HG02840 (cell line): ENCODE results near the gene CTSC.
"Not testable (repeated sequence)": the region's sequence is repeated elsewhere in the genome, so short reads cannot be mapped to it uniquely, and the experiment has no call there.

Experiments used
- ATAC-seq: cut with Tn5 transposase; IDR thresholded peaks from one replicate; pipeline ENCODE4 v1.9.1; 2021; ENCODE audit warnings: mild to moderate bottlenecking, moderate library complexity, moderate number of reproducible peaks; ENCODE audit not compliant: unreplicated experiment, low FRiP score

The CTSC gene

DNA sequence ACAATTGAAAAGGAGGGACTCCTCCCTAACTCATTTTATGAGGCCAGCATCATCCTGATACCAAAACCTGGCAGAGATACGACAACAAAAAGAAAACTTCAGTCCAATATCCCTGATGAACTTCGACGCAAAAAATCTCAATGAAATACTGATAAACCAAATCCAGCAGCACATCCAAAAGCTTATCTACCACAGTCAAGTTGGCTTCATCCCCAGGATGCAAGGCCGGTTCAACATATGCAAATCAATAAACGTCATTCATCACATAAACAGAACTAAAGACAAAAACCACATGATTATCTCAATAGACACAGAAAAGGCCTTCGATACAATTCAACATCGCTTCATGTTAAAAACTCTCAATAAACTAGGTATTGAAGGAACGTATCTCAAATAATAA lies 14.7 kb downstream of the CTSC start:
- ATAC-seq: not testable (repeated sequence)

DNA sequence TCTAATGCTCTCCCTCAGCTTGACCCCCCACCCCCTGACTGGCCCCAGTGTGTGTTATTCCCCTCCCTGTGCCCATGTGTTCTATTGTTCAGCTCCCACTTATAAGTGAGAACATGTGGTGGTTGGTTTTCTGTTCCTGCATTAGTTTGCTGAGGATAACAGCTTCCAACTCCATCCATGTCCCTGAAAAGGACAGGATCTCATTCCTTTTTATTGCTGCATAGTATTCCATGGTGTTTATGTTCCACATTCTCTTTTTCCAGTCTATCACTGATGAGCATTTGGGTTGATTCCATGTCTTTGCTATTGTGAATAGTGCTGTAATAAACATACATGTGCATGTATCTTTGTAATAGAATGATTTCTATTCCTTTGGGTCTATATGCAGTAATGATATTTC lies 16.1 kb downstream of the CTSC start:
- not testable (repeated sequence) for ATAC-seq

DNA sequence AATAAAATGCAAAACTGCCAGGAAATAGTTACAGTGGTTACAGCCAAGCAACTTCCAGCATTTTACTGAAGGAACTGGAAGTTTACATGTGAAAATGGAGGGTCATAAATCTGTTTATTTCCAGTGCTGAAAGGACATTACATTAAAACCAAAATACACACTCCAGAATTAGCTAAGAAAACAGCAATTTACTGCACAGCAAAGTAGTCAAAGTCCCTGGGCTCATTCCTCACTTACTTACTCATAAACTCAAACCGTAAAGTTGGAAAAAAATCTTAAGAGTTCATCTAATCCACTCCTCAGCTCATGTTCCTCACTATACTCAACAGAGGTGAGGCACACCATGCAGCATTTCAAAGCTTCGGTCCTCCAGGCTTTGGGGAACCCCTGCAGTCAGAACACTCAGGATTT lies 17.4 kb downstream of the CTSC start:
- no peak for ATAC-seq

DNA sequence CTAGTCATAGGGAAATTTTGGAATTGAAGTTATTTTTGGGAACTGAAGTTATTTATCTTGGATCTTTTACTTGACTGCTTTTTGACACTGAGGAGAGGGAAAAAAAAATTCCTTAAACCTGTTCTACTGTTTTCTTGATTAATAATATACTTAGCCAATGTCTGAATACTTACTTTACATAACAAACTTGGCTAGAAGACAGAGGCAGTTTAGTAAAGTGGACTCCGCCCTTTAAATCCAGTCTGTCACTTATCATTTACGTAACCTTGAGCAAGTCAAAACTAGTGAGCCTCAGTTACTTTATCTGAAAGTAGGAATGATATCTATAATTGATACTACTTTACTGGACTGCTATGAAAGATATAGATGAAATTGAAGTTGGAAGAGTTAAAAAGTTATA lies 19.5 kb downstream of the CTSC start:
- no peak for ATAC-seq

DNA sequence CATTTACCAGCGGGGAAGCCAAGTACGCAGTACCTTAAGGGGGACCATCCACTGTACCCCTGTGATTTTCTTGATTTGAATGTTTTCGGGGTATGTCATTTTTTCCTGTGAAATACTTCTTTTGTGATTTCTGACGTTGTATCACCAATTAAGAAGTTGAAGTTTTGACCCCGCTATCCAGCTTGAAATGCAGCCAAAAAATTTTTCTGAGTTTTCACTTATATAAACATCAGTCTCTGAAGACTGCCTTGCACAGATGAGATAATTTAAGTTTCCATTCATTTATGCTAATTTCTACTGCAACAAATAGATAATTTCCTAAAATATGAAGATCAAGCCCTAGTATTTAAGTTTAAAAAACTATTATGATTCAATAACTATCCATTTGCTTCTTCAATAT lies 20.0 kb downstream of the CTSC start:
- no peak for ATAC-seq

DNA sequence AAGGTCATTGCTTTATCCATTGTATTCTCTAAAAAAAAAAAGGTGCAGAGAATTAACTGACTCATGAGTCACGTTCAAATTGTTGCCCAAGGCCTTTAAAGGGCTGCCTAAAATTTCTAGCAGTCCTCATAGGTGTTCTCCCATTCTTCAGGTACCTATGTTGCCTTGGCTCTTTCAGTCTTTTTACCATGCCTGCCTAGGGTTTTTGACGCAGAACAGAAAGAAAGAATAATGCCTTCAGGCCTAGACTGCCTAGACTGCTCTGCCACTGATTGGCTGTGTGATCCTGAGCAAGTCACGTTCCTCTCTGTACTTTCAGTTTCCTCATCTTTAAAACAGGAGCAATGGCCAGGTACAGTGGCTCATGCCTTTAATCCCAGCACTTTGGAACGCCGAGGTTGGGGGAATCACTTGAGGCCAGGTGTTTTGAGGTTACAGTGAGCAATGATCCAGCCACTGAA lies 21.5 kb downstream of the CTSC start:
- no peak for ATAC-seq

DNA sequence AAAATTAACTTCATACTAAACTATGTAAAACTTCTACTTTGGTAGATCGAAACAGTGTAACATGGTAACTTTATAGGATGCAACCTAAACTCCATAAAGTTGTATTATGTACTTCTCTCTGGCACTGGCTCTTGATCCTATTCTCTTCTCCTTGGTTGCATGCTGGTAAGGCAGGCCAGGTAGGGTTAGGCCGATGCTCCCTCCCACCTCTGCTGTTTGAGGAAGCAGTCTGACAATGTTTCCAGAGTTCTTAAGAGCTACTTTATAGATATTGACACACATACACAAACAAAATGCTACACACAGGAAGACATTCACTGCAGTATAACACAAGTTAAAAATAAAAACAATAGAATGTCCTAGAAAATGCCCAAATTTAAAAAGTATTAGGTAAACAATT lies 22.5 kb downstream of the CTSC start:
- no peak for ATAC-seq

DNA sequence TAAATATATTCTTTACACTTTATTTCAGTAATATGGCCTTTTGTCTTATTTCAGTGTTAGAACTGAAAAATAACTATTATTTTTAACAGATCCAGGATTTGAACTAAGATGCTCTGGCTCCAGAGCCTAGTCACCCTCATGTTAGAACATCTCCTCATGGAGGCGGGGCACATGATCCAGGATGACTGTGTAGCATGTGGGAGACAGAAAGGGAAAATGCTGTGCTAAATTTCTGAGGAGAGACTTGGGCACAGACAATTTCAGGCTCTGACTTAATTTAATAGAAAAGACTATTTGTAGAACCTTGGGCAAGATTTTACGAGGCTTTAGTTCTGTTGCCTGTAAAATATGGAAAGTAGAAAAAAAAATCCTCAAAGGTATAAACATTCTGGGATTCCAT lies 24.1 kb downstream of the CTSC start:
- no peak for ATAC-seq

DNA sequence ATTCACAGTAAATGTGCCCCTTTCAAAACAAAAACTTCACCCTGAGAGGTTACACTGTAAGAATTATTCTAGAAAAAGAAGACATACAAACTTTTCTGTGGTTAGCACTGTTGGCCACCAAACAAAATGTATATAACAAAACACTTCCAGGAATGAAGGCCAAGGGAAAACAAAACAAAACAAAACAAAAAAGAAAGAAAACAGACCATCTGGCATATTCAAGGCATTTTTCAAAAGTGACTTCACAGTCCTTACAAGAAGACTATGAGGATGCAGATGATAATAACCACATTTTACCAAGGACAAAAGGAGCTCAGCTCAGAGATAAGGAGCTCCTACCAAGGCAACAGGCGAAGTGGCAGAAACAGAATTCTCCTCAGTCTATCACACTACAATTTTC lies 24.9 kb downstream of the CTSC start:
- ATAC-seq: no peak

DNA sequence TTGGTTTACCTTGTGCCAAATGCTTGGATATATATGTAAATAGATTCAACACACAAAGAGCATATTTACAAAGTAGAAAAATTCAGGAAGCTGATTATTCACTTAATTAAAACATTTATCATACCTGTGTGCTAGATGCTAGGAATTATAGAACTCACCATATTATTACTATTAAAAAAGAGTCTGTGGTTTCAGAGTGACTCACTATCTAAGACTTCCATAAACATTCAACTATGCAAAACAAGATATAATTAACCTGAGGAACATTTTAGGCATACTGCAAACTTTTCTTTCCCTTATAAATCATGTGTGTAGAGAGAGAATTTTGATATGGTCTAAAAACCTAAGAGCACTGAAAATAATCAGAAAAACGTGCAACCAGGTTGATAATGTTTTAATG lies 27.3 kb downstream of the CTSC start:
- no peak for ATAC-seq

DNA sequence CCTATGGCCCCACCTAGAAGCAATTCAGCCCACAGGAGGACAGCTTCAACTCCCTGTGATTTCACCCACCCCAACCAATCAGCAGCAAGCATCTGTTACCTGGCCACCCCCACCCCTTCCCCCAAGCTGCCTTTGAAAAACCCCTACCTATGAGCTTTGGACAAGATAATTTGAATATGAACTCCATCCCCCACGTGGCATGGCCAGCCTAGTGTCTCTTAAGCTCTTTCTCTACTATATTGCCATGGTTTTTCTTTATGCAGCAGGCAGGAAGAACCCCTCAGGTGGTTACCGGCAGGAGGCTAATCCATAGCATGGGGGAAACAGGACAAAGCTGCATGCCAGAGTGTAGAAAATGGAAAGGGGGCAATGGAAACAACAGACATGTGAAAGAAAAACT lies 29.0 kb downstream of the CTSC start:
- no peak for ATAC-seq

DNA sequence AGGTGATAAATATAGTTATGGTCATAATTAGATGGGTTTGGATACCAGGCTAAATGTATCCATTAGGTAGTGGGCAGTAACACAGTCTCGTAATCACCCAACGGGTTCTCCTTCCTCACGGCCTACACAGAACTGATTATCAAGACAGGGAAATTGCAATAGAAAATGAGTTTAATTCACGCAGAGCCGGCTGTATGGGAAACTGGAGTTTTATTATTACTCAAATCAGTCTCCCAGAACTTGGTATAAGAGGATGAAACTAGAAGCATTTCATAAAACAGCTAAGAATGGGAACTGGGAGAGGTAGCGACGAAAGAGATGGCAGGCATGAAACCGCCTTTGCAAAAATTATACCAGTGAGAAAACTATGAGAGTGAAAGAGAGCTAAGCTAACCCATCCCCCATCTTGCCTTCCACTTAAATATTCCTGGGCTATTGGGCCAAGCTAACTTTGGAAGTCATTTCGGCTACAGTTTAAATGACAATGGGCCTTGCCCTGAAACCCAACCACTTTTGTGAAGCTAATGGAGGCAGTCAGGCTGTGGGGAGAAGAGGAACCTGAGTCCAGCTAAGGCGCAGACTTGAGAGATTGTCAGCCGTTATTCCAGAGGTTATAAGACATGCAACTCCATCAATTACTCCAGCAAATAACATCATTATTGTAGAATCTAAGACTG lies 29.6 kb downstream of the CTSC start:
- no peak for ATAC-seq

DNA sequence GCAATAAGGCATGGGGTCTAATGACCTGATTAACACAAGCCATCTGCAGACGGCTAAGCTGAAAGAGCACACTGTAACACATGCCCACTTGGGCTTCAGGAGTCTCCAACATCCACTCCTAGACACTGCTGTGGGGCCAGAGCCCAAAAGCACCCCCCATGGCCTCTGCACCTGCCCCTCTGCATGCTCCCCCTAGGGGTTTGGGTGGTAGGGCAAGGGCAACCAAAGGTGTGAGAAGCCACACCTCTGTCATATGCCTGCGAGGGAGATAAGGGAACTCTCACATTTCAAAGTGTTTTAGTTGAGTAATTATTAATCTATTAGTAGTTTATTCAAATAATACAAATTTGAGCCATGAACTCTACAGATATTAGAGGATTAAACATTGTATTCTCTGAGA lies 30.8 kb downstream of the CTSC start:
- ATAC-seq: no peak

DNA sequence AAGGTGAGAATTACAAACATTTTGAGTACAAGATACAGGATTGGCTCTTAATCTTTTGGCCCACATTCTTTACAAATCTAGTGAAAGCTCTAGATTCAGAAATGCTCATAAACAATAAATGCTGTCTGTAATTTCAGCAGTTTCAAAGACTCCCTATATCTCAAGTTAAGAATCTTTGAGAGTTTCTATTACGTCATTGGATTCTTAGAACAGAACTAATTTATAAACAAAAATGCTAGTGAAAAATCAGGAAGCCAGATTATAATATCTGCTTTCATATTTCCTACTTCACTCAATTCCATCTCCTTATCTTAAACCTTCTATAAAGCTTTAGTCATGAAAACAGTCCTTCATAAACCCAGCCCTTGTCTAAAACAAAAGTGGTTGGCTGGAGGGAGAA lies 32.1 kb downstream of the CTSC start:
- ATAC-seq: no peak

DNA sequence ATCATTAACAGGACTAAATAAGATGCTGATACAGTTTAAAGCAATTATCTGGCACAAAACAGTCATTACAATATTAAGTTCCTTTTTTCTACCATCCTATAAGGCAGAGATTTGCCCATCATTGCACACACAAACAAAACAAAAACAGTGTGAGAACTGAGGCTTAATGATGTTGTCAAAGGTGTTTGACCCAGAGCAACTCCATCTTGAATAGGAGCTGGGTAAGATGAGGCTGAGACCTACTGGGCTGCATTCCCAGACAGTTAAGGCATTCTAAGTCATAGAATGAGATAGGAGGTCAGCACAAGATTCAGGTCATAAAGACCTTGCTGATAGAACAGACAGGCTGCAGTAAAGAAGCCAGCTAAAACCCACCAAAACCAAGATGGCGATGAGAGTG lies 33.2 kb downstream of the CTSC start:
- no peak for ATAC-seq

DNA sequence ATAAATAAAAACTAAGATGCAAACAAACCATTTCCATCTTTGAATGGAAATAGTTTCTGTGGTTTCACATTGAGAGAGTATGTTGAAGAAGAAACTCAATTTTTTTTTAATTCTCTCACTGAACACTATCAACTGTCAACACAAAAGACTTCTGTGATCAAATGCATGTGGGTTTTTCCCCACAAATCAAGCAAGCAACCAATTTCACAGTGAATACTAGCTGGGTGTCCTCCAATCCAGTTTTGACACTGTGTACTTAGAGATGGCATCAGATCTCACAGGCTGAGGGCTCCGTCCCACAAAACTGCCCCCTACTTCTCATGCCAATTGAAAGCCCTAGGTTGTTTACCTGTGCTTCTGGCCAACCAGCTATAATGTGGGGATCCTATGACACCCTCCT lies 34.5 kb downstream of the CTSC start:
- ATAC-seq: no peak

DNA sequence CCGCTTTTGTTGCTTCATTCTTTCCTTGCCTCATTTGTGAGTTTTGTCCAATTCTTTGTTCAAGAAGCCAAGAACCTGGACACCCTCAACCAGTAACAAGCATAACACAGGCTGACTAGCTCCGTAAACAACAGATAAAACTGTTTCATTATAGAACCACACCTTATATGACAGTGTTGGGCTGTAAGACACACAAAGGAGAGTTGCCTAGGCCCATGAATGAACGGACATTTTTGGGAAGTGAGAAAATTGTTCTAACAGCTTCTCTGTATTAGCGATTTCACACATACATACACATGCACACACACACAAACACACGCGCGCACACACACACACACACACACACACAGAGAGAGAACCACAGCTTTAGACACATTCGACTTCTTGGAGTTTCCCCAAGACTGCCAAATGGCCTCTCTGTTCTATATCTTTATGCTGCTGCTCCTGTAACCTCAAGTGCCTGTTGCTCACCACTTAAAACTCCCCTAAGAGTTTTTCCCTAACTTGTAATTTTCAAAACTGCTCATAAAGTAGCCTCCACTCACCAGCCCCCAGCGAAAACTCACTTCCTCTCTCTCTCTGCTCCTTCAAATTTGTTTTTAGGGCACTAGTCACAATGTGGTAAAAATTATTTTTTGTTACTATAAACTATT lies 35.9 kb downstream of the CTSC start:
- ATAC-seq: peak; percentile 46

DNA sequence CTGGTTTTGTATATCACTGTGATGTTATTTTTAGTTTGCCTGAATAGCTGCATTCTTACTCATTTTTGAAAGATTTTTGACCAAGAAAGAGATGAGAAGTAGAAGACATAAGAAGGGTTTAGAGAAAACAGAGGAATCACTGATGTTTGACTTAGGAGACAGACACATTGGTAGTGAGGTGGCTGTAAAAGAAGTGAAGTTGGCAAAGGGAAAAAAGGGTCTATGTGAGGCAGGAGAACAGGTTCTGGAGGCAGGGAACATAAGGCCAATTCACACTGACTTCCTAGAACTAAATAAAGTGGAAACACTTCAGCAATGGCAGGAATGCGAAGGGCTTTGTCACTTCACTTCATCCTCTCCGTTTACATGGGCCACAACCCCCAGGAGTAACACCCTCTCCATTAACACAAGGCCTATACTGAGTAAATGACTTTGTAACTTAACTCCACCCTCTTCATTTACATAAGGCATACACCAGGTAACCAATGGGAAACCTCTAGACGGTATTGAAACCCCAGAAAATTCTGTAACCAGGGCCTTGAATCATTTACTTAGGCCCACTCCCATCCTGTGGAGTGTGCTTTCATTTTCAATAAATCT lies 36.5 kb downstream of the CTSC start:
- peak; percentile 73 for ATAC-seq

DNA sequence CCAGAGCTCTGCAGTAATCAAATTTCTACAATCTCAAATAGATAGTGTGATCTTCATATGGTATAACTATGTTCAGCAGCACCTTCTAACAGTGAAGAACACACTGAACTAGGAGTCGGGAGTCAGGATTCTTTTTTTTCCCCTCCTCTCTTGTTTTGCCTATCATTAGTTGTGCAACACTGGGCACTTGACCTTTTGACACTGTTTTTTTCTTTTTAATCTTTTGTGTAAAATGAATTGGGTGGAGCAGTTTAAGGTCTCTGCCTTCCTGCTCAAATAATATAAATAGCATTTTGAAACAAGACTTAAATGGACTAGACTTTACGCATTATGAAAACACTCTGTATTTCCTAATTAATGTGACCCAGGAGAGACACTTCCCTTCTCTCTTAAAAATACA lies 39.7 kb downstream of the CTSC start:
- ATAC-seq: no peak

DNA sequence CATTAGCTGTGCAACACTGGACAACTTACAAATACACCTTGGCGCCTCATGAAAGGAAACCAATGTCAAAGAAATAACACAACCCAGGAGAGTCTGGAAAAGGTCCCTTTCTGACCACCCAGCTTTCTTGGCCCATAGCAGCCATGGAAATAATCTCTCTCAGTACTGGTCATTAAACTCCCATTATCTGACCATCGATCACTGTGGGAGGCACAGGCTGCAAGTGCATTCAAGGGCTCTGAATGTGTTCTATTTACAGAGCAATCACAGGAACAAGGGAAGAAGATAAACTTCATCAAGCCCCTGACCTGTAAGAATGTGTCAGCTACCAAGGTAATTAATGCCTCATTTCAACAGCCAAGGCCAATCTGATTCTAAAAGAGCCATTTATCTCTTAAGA lies 40.1 kb downstream of the CTSC start:
- no peak for ATAC-seq

DNA sequence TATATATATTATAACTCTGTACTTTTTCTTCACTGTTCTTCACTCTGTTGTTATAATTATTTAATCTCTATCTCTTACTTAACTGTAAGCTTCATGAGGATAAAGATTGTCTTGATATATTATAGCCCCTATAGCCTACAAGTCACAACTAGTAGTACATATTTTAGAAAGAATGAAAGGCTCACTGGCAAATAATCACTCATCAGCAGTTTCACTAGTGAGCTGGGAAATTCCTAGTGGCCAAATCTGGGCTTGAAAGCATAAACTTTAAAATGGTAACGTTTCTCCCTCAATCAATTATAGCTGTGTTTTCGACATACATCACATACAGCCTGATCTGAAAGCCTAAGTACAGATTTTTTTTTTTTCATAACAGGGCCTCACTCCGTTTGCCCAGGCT lies 42.5 kb downstream of the CTSC start:
- ATAC-seq: no peak

DNA sequence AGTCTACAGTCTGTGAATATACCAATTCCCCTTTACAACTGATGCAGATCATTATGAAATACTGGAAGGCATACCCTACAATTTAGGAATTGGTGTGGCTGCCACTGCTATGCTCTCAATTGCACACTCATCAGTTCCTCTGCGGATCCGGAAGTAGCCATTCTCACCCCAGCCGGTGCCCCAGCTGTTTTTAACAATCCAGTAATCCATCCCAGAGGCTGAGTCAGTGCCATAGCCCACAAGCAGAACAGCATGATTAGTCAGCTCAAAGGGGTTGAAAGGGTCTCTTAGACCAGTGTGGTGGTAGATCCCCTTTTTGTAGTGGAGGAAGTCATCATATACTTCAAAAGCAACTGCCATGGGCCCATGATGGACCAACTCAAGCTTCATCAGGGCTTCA lies 43.6 kb downstream of the CTSC start:
- no peak for ATAC-seq
